T-helper 2 cell treated with Interferon-gamma antibody and Interleukin-4, amounts not matched to agents 100 ng/mL and 5 ng/mL, for 36 hours (primary cell): ENCODE data around the gene MYOM3. TPM values are rescaled to one million over a fixed set of nuclear protein-coding genes. Genes with fewer than 3 reads are reported as not detected.

Experiments used
- intact Hi-C: fragments of 100-400 bp; cut with micrococcal nuclease; formaldehyde crosslinking; loops from one replicate; pipeline ENCODE4 v1.15.1; 2023
- total RNA-seq: library from RNA; stranded (reverse); gene quantifications from 2 replicates; pipeline ENCODE4 v1.2.3, GENCODE V29; 2022

The MYOM3 gene
- total RNA-seq, 1 donor from 2014 or later = not detected

- intact Hi-C loops = no loop called here
Observed at GRCh38 chr1:24117132-24117531, 5.2 kb upstream of the MYOM3 start.

GRCh38 chr1:24114753-24115152 is 2.8 kb upstream of the MYOM3 start:
- intact Hi-C loops = no loop called here

- intact Hi-C loops = no loop called here
Observed at GRCh38 chr1:24113641-24114033, 1.7 kb upstream of the MYOM3 start.

- intact Hi-C loops = no loop called here
Observed at GRCh38 chr1:24111262-24111995, 506 bp downstream of the MYOM3 start.

DNA sequence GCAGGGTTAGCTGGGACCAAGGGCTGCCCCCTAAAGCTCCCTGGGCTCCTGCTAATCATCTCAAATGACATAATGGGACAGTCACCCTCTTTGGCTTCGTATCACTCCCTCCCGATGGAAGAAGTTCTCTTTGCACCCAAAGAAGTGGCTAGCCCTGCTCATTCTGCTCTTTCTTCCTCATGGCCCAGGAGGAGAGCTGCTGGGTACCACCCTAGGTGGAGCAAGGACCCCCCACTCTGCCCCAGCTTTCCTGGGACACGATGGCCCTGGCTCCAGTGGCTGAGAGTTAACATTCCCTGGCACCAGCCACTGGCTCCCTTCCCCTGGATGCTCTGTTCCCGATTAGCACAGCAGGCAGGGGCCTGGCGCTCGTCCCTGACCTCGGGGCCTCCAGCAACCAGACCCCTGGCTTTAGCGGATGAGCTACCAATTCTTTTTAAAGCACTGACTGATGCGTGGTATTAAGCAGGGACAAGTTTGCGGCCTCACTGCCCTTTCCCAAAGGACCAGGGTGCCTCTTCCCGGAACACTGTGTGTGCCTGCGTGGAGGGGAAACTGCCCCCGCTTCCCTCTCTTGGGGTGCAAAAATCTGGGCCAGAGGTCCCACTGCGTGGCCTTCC is 1.2 kb downstream of the MYOM3 start:
- intact Hi-C loops = no loop called here

- intact Hi-C loops = no loop called here
Observed at GRCh38 chr1:24109686-24110475, 2.1 kb downstream of the MYOM3 start.

- intact Hi-C loops = no loop called here
Observed at GRCh38 chr1:24109166-24109483, 2.8 kb downstream of the MYOM3 start.

DNA sequence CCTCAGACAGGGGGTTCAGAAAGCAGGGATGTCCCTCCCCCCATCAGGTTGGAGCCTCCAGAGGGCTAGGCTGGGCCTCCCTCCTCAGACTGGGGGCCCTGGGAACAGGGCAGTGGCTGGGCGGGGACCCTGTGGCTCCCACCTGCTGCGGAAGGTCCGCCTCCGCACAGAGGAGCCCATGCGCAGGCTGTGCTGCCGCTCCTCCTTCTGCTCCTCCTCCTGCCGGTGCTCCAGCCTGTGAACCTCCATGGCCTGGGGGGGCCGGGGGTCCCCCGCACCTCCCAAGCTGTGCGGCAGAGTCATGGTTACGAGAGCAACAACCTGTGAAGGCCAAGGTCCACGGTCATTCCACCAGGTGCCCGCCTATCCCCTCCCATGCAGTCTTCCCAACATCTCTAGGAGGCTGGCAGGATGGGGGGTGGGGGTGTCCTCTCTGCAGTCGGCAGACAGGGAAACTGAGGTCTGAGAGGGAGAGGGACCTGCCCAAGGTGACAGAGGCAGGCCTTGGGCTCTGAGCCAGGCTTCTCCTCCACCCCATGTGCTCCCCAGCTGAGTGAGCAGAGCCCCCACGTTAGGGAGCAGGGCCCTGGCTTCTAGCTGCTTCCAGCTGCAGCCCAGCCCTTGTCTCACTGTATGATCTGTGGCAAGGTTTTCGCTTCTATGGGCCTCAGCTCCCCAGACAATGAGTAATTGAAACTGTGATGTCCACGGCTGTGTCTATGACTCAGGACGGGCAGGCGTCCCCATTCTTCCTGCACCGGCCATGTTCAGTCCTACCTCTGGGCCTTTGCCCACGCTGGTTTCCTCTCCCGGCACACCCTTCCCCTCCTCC is 3.4 kb downstream of the MYOM3 start:
- intact Hi-C loops = no loop called here

GRCh38 chr1:24107462-24108138 is 4.3 kb downstream of the MYOM3 start:
- intact Hi-C loops = no loop called here

DNA sequence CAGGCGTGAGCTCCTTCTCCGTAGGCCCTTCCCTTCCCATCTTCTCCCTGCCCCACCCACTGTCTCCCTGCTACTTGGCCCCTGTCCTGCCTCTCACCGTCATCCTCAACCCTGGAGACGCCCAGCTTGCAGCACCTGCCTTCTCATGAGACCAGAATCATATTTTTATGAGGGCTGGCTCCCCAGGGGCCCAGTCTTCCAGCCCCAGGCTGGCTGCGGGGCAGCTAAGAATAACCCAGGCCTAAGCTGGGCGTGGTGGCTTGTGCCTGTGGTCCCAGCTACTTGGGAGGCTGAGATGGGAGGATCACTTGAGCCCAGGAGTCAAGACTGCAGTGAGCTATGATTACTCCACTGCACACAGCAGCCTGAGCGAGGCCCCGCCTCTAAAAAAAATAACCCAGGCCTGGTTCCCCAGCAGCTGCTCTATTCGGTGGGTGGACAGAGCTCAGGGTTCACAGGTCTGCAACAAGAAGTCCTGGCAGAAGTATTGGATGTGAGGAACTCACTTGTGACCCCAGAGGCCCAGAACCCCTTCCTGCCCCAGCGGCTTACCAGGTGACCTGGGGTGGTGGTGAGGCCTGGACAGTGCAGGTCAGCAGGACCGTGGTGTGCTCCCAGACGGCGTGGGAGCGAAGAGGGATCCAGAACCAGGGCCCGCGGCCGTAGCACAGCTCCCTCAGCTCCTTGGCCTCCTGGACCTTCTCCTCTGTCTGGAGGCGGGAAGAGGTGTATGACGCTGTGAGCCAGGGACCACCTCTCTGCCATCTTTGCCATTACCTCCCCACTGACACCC is 6.4 kb downstream of the MYOM3 start:
- intact Hi-C loops = no loop called here

DNA sequence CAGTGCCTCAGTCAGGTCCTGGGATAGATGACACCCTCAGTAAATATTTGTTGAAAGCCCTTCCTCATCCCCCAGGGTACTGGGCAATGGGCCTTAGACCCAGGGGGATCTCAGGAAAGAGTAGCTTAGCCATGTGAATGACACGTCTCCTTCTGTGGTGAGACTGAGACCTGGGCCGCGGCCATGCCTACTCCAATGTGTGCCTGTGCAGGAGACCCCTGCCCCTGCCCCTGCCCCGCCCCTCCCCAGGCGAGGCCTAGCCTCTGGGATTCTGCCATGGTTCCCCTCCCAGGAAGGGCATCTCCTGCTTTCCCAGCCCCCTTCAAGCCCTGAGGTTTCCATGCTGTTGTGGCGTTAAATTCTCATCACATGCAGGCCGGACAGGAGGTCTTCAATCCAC is 7.1 kb downstream of the MYOM3 start:
- intact Hi-C loops = no loop called here

DNA sequence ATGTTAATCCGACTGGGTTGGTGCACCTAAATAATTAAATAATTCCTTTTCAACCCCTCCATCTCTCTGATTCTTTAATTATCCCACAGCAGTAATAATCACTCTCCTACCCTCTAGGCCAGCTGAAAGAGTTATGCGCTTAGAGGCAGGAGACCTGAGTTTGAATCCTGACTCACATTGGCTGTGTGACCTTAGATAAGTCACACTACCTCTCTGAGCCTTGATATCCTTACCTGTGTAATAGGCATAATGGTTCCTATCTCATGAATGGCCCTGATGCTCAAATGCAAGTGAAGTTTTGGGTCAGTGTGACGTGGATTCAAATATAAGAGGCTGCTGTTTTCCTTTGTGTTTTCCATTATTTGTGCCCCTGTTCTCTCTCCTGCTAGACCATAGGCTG is 8.1 kb downstream of the MYOM3 start:
- intact Hi-C loops = no loop called here

DNA sequence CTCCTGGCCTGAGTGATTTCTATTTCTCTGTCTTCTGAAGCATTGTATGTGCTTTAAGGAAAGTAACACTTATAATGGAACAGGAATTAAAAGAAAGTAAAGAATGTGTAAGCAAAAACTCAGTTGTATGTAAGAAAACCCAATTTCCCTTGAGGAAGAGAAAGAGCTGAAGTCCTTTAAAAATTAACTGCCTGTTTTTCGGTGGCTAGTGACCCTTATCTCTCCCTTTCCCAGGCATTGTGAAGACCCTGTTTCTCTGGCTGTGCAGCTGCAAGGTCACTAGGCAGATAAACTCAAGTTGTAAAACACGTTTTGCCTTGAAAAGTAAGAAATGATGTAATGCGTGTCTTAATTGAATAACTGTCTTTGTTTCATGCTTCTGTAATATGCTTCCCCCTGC is 8.5 kb downstream of the MYOM3 start:
- intact Hi-C loops = no loop called here

DNA sequence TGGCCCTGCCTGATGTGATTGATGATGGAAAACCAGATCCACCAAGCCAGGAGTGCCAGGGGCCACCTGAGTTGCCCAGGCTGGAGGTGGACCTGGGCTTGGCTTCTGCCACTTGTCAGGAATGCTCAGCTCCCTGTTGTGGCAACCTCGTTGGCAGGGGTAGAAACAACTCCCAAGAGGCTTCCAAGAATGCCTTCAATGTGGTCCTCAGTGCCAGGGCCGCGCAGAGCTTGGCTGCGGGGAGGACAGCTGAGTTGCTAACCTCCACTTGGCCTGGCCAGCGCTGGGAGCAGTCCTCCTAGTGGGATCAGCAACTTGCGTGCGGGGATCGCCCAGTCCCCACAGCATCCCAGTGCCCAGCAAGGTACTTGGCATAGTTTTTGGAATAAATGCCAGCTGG is 9.0 kb downstream of the MYOM3 start:
- intact Hi-C loops = no loop called here

- intact Hi-C loops = no loop called here
Observed at GRCh38 chr1:24101796-24102586, 9.9 kb downstream of the MYOM3 start.

DNA sequence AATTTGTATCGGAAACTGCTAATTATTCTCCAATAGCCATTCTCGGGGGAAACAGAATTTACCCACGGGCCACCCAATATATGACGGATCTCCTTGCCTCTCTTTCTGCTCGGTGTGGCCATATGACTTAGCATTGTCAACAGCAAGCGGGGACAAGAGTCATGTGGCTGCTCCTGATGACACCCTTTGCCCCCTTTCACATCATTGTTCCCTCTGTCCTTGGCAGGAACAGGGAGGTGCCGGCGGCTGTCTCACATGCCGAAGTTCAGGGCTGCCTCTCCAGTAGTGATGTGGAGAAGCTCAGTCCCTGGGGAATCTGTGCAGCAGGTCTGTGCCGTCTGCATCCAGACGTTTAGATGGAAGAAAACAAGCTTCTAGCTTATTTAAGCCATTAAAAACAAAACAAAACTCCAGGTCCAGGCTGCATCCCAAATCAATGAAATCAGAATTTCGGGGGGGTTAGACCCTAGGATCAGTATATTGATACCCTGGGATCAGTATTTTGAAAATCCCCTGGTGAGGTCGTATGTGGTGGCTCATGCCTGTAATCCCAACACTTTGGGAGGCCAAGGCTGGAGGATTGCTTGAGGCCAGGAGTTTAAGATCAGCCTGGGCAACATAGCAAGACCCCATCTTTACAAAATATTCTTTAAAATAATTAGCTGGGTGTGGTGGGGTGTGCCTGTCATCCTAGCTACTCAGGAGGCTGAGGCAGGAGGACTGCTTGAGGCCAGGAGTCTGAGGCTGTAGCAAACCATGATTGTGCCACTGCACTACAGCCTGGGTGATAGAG is 10.8 kb downstream of the MYOM3 start:
- intact Hi-C loops = no loop called here

DNA sequence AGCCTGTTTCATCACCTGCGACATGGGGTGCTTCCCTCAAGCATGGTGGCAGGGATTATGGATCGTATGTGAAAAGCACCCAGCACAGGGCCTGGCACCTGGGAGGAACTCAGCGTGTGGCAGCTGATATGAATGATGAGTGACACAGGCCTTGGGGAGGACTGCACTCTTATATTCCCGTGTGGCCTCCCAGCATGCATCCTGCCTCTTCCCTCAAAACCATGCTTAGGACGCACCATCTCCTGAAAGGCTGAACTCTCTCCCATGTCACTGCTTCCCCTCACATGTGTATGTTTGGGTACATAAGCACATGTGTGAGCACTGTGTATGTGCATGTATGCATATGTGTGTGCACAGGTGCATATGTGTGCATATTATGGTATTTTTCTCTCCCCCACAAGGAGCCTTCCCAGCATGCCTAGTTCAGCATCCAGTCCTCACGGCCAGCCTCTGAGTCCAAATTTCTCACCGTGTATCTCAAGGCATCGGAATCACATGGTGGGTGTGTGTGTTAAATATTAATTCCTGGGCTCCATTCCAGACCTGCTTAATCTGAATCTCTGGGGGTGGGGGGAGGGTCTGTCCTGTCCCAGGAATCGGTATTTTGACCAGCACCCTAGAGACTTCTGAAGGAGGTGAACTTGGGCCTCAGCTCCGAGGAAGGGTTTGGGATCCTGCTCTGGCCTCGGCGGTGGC is 12.8 kb downstream of the MYOM3 start:
- intact Hi-C loops = no loop called here

GRCh38 chr1:24098102-24098501 is 13.8 kb downstream of the MYOM3 start:
- intact Hi-C loops = no loop called here
